Breast epithelium (tissue), 4 donors: ENCODE data around the gene AASDH. TPM values are rescaled to one million over a fixed set of nuclear protein-coding genes. Genes with fewer than 3 reads are reported as not detected.

ENCODE experiments used
- DNase-seq, 2 donors: peaks; one replicate each; pipeline ENCODE4 v3.0.0-alpha.2; 2019; ENCODE audit warnings: low spot score in 2 of 2
- H3K27ac ChIP-seq, 2 donors: fragments of 200-600 bp; sonication (generic) in 1 of 2; one replicate each; pipeline ENCODE4 v1.5.1; 2016 to 2019; ENCODE audit warnings: mild to moderate bottlenecking in 1 of 2
- H3K27me3 ChIP-seq, 2 donors: fragments of 200-600 bp; sonication (generic) in 1 of 2; one replicate each; pipeline versions ENCODE4 v1.5.1 to v1.6.0; 2017 to 2019; ENCODE audit warnings: control low read depth in 1 of 2, mild to moderate bottlenecking in 1 of 2
- H3K36me3 ChIP-seq: fragments of 200-600 bp; one replicate; pipeline ENCODE4 v1.5.1; 2019
- H3K4me1 ChIP-seq, 2 donors: fragments of 200-600 bp; sonication (generic); one replicate each; pipeline ENCODE4 v1.5.1; 2016 to 2019; ENCODE audit warnings: control low read depth in 1 of 2
- H3K4me3 ChIP-seq, 3 donors: fragments of 200-600 bp; sonication (generic); 1 replicate in 2 of 3; 2 replicates in 1 of 3; pipeline ENCODE4 v1.5.1; 2016 to 2019; ENCODE audit warnings: mild to moderate bottlenecking in 3 of 3, moderate library complexity in 2 of 3
- H3K9me3 ChIP-seq, 2 donors: fragments of 200-600 bp; sonication (generic) in 1 of 2; one replicate each; pipeline ENCODE4 v1.5.1; 2016 to 2019; ENCODE audit warnings: control low read depth in 1 of 2
- CTCF ChIP-seq, 3 donors: fragments of 450-650 bp; IDR thresholded peaks; one replicate each; pipeline ENCODE4 v1.5.1; 2016 to 2017; ENCODE audit warnings: antibody characterized with exemption in 3 of 3, mild to moderate bottlenecking in 3 of 3, moderate library complexity in 3 of 3
- POLR2A ChIP-seq: fragments of 450-650 bp; IDR thresholded peaks from one replicate; pipeline ENCODE4 v1.6.1; 2016; ENCODE audit warnings: antibody characterized with exemption, mild to moderate bottlenecking, moderate library complexity
- POLR2AphosphoS5 ChIP-seq, 3 donors: sonication (generic); formaldehyde crosslinking; IDR thresholded peaks; one replicate each; pipeline ENCODE4 v1.6.1; 2017; ENCODE audit warnings: antibody characterized with exemption in 3 of 3
- intact Hi-C: fragments of 100-400 bp; cut with DNase I; formaldehyde crosslinking; loops from one replicate; pipeline ENCODE4 v1.15.1; 2023; ENCODE audit warnings: low total_unique reads
- total RNA-seq, 3 donors: library from RNA; depleted of rRNA; stranded (reverse); fragments of >200 nt; gene quantifications; one replicate each; pipeline ENCODE4 v1.1.0, GENCODE V29; 2016

AASDH gene
- total RNA-seq, 3 donors from 2014 or later = 10.4 to 18.3 (median 13.1) TPM

GRCh38 chr4:56320293-56320692 lies 67.0 kb downstream of the AASDH start:
- intact Hi-C loops = no loop called here
- TF ChIP-seq POLR2AphosphoS5 (IDR thresholded peaks at IDR 0.05) (no peak), CTCF (IDR thresholded peaks at IDR 0.05) (no peak), POLR2A (no peak)
- Histone ChIP-seq H3K4me1 (no peaks in the 10 kb centered on the region), H3K27me3 (no peaks in the 10 kb centered on the region), H3K9me3 (no peaks in the 10 kb centered on the region), H3K27ac (no peak overlapping the region), H3K36me3 (no peaks in the 10 kb centered on the region), H3K4me3 (no peak overlapping the region)
- DNase-seq = no peak

GRCh38 chr4:56318555-56318954 lies 68.7 kb downstream of the AASDH start:
- Histone ChIP-seq H3K36me3 (no peaks in the 10 kb centered on the region), H3K27ac (no peak overlapping the region), H3K9me3 (no peaks in the 10 kb centered on the region), H3K27me3 (no peaks in the 10 kb centered on the region), H3K4me1 (no peaks in the 10 kb centered on the region), H3K4me3 (no peak overlapping the region)
- intact Hi-C loops = no loop called here
- no peak for TF ChIP-seq POLR2A
- no peak for TF ChIP-seq POLR2AphosphoS5 (IDR thresholded peaks at IDR 0.05)
- no peak for TF ChIP-seq CTCF (IDR thresholded peaks at IDR 0.05)
- no peak for DNase-seq

GRCh38 chr4:56317749-56318148 lies 69.5 kb downstream of the AASDH start:
- H3K36me3 ChIP-seq = no peaks in the 10 kb centered on the region
- no peaks in the 10 kb centered on the region for H3K9me3 ChIP-seq
- intact Hi-C loops = no loop called here
- TF ChIP-seq CTCF (IDR thresholded peaks at IDR 0.05) (no peak), POLR2AphosphoS5 (IDR thresholded peaks at IDR 0.05) (no peak), POLR2A (no peak)
- no peak for DNase-seq
- no peaks in the 10 kb centered on the region for H3K4me1 ChIP-seq
- H3K27me3 ChIP-seq = no peaks in the 10 kb centered on the region
- H3K27ac ChIP-seq = no peak overlapping the region
- H3K4me3 ChIP-seq = no peak overlapping the region

- H3K9me3 ChIP-seq = no peaks in the 10 kb centered on the region
- H3K27me3 ChIP-seq = no peaks in the 10 kb centered on the region
- H3K4me1 ChIP-seq = no peaks in the 10 kb centered on the region
- no peak for TF ChIP-seq POLR2AphosphoS5 (IDR thresholded peaks at IDR 0.05)
- TF ChIP-seq POLR2A = no peak
- TF ChIP-seq CTCF (IDR thresholded peaks at IDR 0.05) = no peak
- no peak overlapping the region for H3K27ac ChIP-seq
- intact Hi-C loops = no loop called here
- H3K36me3 ChIP-seq = no peaks in the 10 kb centered on the region
- DNase-seq = no peak
- no peak overlapping the region for H3K4me3 ChIP-seq
Observed at GRCh38 chr4:56316011-56316650, 71.2 kb downstream of the AASDH start.

GRCh38 chr4:56315543-56315942 lies 71.7 kb downstream of the AASDH start:
- Histone ChIP-seq H3K27ac (no peak overlapping the region), H3K4me1 (no peaks in the 10 kb centered on the region), H3K27me3 (no peaks in the 10 kb centered on the region), H3K36me3 (no peaks in the 10 kb centered on the region), H3K9me3 (no peaks in the 10 kb centered on the region), H3K4me3 (no peak overlapping the region)
- TF ChIP-seq POLR2A (no peak), CTCF (IDR thresholded peaks at IDR 0.05) (no peak), POLR2AphosphoS5 (IDR thresholded peaks at IDR 0.05) (no peak)
- no peak for DNase-seq
- intact Hi-C loops = no loop called here
